ENCODE measurements around the gene DIP2B. TPM values are rescaled to one million over a fixed set of nuclear protein-coding genes. Genes with fewer than 3 reads are reported as not detected.

The DIP2B gene
- total RNA-seq, 1 donor from 2014 or later: 30.2 TPM

- H3K27ac Mint-ChIP-seq: no peak overlapping the region
These were observed 142.2 kb downstream of the DIP2B start for GRCh38 chr12:50647031-50647430.

GRCh38 chr12:50647479-50647878 is 142.7 kb downstream of the DIP2B start:
- no peak overlapping the region for H3K4me3 Mint-ChIP-seq (ENCODE audit: low read depth)
- H3K4me1 Mint-ChIP-seq (ENCODE audit: low read depth): no peaks in the 10 kb centered on the region
- no peak for TF ChIP-seq CTCF (IDR thresholded peaks at IDR 0.05; ENCODE audit: unreplicated experiment)
- peaks cover 6% of the 10 kb centered on the region for H3K36me3 Mint-ChIP-seq (ENCODE audit: insufficient read depth)
- peak overlapping the region; percentile 48 for H3K27ac Mint-ChIP-seq
- H3K27me3 Mint-ChIP-seq: no peaks in the 10 kb centered on the region
- no peak for DNase-seq (ENCODE audit: low spot score, unreplicated experiment)
- no peaks in the 10 kb centered on the region for H3K9me3 Mint-ChIP-seq (ENCODE audit: low read depth)

More at GRCh38 chr12:50647031-50647430, 142.2 kb downstream of the DIP2B start:
- DNase-seq (ENCODE audit: low spot score, unreplicated experiment): no peak
- Mint-ChIP-seq H3K9me3 (ENCODE audit: low read depth) (no peaks in the 10 kb centered on the region), H3K4me3 (ENCODE audit: low read depth) (no peak overlapping the region), H3K36me3 (ENCODE audit: insufficient read depth) (peaks cover 8% of the 10 kb centered on the region), H3K4me1 (ENCODE audit: low read depth) (peaks cover 2% of the 10 kb centered on the region), H3K27me3 (no peaks in the 10 kb centered on the region)
- TF ChIP-seq CTCF (IDR thresholded peaks at IDR 0.05; ENCODE audit: unreplicated experiment): no peak

- TF ChIP-seq CTCF (IDR thresholded peaks at IDR 0.05; ENCODE audit: unreplicated experiment): no peak
- no peaks in the 10 kb centered on the region for H3K4me1 Mint-ChIP-seq (ENCODE audit: low read depth)
- H3K36me3 Mint-ChIP-seq (ENCODE audit: insufficient read depth): peaks cover 8% of the 10 kb centered on the region
These were observed 145.5 kb downstream of the DIP2B start for GRCh38 chr12:50650285-50650684.

GRCh38 chr12:50655374-50655921 is 150.7 kb downstream of the DIP2B start:
- H3K36me3 Mint-ChIP-seq (ENCODE audit: insufficient read depth): peaks cover 9% of the 10 kb centered on the region
- H3K27ac Mint-ChIP-seq: no peak overlapping the region
- no peak for DNase-seq (ENCODE audit: low spot score, unreplicated experiment)
- H3K9me3 Mint-ChIP-seq (ENCODE audit: low read depth): peaks cover 3% of the 10 kb centered on the region
- H3K4me1 Mint-ChIP-seq (ENCODE audit: low read depth): peaks cover 11% of the 10 kb centered on the region
- H3K4me3 Mint-ChIP-seq (ENCODE audit: low read depth): no peak overlapping the region
- TF ChIP-seq CTCF (IDR thresholded peaks at IDR 0.05; ENCODE audit: unreplicated experiment): no peak
- H3K27me3 Mint-ChIP-seq: no peaks in the 10 kb centered on the region

More at GRCh38 chr12:50650285-50650684, 145.5 kb downstream of the DIP2B start:
- H3K4me3 Mint-ChIP-seq (ENCODE audit: low read depth): no peak overlapping the region
- no peak for DNase-seq (ENCODE audit: low spot score, unreplicated experiment)
- no peaks in the 10 kb centered on the region for H3K9me3 Mint-ChIP-seq (ENCODE audit: low read depth)
- no peak overlapping the region for H3K27ac Mint-ChIP-seq
- no peaks in the 10 kb centered on the region for H3K27me3 Mint-ChIP-seq

GRCh38 chr12:50659260-50659659 is 154.5 kb downstream of the DIP2B start:
- Mint-ChIP-seq H3K27ac (peak overlapping the region; percentile 12), H3K4me3 (ENCODE audit: low read depth) (no peak overlapping the region), H3K27me3 (no peaks in the 10 kb centered on the region)

More at GRCh38 chr12:50659260-50659659, 154.5 kb downstream of the DIP2B start:
- DNase-seq (ENCODE audit: low spot score, unreplicated experiment): no peak
- TF ChIP-seq CTCF (IDR thresholded peaks at IDR 0.05; ENCODE audit: unreplicated experiment): no peak
- Mint-ChIP-seq H3K36me3 (ENCODE audit: insufficient read depth) (peaks cover 10% of the 10 kb centered on the region), H3K4me1 (ENCODE audit: low read depth) (peaks cover 13% of the 10 kb centered on the region), H3K9me3 (ENCODE audit: low read depth) (peaks cover 3% of the 10 kb centered on the region)

Measured in progenitor cell of endocrine pancreas (in vitro differentiated cells).